Measurements from ENCODE around the gene MTFMT. TPM values are rescaled to one million over a fixed set of nuclear protein-coding genes. Genes with fewer than 3 reads are reported as not detected.
A peak's percentile ranks its signal among the peaks of the same experiment; 100 is the strongest.

Gene MTFMT
- total RNA-seq, 1 donor from 2014 or later, result 10.6 TPM

GRCh38 chr15:64970698-64971097, 58.7 kb downstream of the MTFMT start:
- no peaks in the 10 kb centered on the region for H3K27me3 Mint-ChIP-seq (ENCODE audit: unreplicated experiment)
- no peaks in the 10 kb centered on the region for H3K4me1 Mint-ChIP-seq (ENCODE audit: unreplicated experiment)
- no peak for DNase-seq (ENCODE audit: low spot score)
- peaks cover 12% of the 10 kb centered on the region for H3K36me3 Mint-ChIP-seq (ENCODE audit: low read depth, unreplicated experiment)
- H3K4me3 Mint-ChIP-seq (ENCODE audit: unreplicated experiment), result no peak overlapping the region
- no peak overlapping the region for H3K27ac Mint-ChIP-seq (ENCODE audit: unreplicated experiment)
- TF ChIP-seq, protein P1, sequence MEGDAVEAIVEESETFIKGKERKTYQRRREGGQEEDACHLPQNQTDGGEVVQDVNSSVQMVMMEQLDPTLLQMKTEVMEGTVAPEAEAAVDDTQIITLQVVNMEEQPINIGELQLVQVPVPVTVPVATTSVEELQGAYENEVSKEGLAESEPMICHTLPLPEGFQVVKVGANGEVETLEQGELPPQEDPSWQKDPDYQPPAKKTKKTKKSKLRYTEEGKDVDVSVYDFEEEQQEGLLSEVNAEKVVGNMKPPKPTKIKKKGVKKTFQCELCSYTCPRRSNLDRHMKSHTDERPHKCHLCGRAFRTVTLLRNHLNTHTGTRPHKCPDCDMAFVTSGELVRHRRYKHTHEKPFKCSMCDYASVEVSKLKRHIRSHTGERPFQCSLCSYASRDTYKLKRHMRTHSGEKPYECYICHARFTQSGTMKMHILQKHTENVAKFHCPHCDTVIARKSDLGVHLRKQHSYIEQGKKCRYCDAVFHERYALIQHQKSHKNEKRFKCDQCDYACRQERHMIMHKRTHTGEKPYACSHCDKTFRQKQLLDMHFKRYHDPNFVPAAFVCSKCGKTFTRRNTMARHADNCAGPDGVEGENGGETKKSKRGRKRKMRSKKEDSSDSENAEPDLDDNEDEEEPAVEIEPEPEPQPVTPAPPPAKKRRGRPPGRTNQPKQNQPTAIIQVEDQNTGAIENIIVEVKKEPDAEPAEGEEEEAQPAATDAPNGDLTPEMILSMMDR (IDR thresholded peaks at IDR 0.05; ENCODE audit: unreplicated experiment), result no peak
- no peaks in the 10 kb centered on the region for H3K9me3 Mint-ChIP-seq (ENCODE audit: unreplicated experiment)

DNA sequence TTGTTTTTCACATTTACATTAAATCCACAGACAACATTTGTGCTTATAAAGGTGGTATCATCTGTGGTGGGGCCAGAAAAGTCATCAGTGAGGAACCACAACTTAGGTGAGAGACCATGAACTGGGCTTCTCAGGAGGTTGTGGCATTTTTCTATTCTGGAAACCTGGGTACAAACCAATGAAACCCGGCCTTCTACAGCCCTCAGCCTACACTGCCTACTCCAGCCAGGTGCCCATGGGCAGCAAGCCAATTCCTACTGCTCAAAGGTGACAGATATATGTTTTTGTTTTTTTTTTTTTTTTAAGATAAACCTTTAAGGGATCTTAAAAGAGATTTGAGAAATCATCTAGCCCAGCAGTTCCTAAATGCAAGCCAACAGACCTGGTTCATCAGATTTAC, 60.0 kb downstream of the MTFMT start:
- no peaks in the 10 kb centered on the region for H3K27me3 Mint-ChIP-seq (ENCODE audit: unreplicated experiment)
- no peak overlapping the region for H3K4me3 Mint-ChIP-seq (ENCODE audit: unreplicated experiment)
- H3K9me3 Mint-ChIP-seq (ENCODE audit: unreplicated experiment), result no peaks in the 10 kb centered on the region
- no peak for DNase-seq (ENCODE audit: low spot score)
- H3K36me3 Mint-ChIP-seq (ENCODE audit: low read depth, unreplicated experiment), result peaks cover 14% of the 10 kb centered on the region
- H3K27ac Mint-ChIP-seq (ENCODE audit: unreplicated experiment), result no peak overlapping the region
- TF ChIP-seq, protein P1 (IDR thresholded peaks at IDR 0.05; ENCODE audit: unreplicated experiment), result no peak
- H3K4me1 Mint-ChIP-seq (ENCODE audit: unreplicated experiment), result no peaks in the 10 kb centered on the region

DNA sequence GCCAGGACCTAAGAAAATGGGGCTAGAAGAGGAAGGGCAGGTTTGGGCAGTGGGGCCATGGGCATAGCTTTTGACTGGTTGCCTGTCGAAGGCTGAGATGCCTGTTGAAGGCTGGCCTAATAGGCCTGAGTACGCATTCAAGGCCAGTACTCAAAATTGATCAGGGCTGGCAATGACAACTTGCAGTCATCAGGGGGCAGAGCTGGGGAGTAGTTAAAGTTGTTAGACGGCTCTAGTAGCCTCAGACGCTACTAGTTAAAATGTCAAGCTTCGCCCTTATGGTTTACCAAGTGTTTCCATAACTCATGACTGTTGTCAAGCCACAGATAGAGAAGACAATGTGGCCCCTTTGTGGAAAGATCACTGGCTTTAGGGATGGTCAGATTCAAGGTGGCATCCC, 68.4 kb downstream of the MTFMT start:
- TF ChIP-seq, protein P1 (IDR thresholded peaks at IDR 0.05; ENCODE audit: unreplicated experiment), result no peak
- H3K36me3 Mint-ChIP-seq (ENCODE audit: low read depth, unreplicated experiment), result peaks cover 39% of the 10 kb centered on the region
- no peak overlapping the region for H3K4me3 Mint-ChIP-seq (ENCODE audit: unreplicated experiment)
- H3K9me3 Mint-ChIP-seq (ENCODE audit: unreplicated experiment), result no peaks in the 10 kb centered on the region
- H3K27me3 Mint-ChIP-seq (ENCODE audit: unreplicated experiment), result no peaks in the 10 kb centered on the region
- peak overlapping the region; percentile 48 for H3K27ac Mint-ChIP-seq (ENCODE audit: unreplicated experiment)
- no peak for DNase-seq (ENCODE audit: low spot score)
- no peaks in the 10 kb centered on the region for H3K4me1 Mint-ChIP-seq (ENCODE audit: unreplicated experiment)

DNA sequence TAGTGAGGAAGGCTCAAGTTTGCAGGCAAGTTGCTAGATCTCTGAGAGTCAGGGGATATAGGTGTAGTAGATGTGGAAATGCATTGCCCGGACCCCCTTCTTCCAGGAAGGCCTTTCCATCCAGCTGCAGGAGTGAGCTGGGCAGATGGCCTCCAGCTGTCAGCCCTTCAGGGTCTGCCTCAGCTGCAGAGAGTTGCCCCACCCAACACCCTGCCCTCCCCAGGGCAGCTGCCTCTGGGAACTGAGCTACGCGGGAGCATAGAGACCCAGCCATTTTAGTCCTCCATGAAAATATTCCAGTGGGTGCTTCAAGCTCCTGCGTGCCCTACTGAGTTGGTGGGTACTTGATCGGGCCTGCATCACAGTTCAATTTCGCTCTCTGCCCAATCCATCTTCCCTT, 69.3 kb downstream of the MTFMT start:
- Mint-ChIP-seq H3K27ac (ENCODE audit: unreplicated experiment) (no peak overlapping the region), H3K4me1 (ENCODE audit: unreplicated experiment) (no peaks in the 10 kb centered on the region), H3K36me3 (ENCODE audit: low read depth, unreplicated experiment) (peaks cover 47% of the 10 kb centered on the region), H3K27me3 (ENCODE audit: unreplicated experiment) (no peaks in the 10 kb centered on the region), H3K4me3 (ENCODE audit: unreplicated experiment) (no peak overlapping the region), H3K9me3 (ENCODE audit: unreplicated experiment) (no peaks in the 10 kb centered on the region)
- no peak for DNase-seq (ENCODE audit: low spot score)
- TF ChIP-seq, protein P1 (IDR thresholded peaks at IDR 0.05; ENCODE audit: unreplicated experiment), result no peak

DNA sequence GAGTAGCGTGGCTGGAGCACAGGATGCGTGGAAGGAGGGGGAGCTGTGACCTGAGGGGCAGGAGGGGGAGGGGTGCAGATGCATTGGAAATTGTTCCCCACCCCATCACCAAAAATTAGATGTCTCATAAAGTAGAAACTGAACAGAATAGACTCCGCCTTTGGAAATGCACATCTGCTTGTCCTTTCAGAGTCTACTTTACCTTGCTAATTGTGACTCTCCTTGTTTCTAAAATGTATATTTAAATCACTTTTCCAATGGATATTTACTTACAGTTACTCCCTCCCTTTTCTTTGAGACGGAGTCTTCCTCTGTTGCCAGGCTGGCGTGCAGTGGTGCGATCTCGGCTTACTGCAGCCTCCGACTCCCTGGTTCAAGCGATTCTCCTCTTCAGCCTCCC, 70.3 kb downstream of the MTFMT start:
- H3K4me3 Mint-ChIP-seq (ENCODE audit: unreplicated experiment), result no peak overlapping the region
- no peaks in the 10 kb centered on the region for H3K4me1 Mint-ChIP-seq (ENCODE audit: unreplicated experiment)
- H3K27ac Mint-ChIP-seq (ENCODE audit: unreplicated experiment), result no peak overlapping the region
- H3K36me3 Mint-ChIP-seq (ENCODE audit: low read depth, unreplicated experiment), result peaks cover 52% of the 10 kb centered on the region
- H3K9me3 Mint-ChIP-seq (ENCODE audit: unreplicated experiment), result peaks cover 9% of the 10 kb centered on the region
- peaks cover 2% of the 10 kb centered on the region for H3K27me3 Mint-ChIP-seq (ENCODE audit: unreplicated experiment)
- TF ChIP-seq, protein P1 (IDR thresholded peaks at IDR 0.05; ENCODE audit: unreplicated experiment), result no peak
- no peak for DNase-seq (ENCODE audit: low spot score)

All from endothelial cell (in vitro differentiated cells).